HepG2 (cell line): Measurements from ENCODE around the gene FBXW8. TPM values are rescaled to one million over a fixed set of nuclear protein-coding genes. Genes with fewer than 3 reads are reported as not detected.

Experiments used
- ATAC-seq: fragments of 200-7000 bp; cut with Tn5 transposase; 3 replicates; pipeline ENCODE4 v1.9.1; 2020; ENCODE audit warnings: mild to moderate bottlenecking, moderate library complexity
- BruUV-seq: library from RNA; stranded (reverse); fragments of 400-500 nt; replicated peaks from 2 replicates; lab custom pipeline; 2021; lab: Mats Ljungman, UMichigan
- CTCF ChIA-PET: fragments of 300-600 bp; formaldehyde crosslinking; extraction: SDS; loops from one replicate; lab custom pipeline; 2021; ENCODE audit warnings: low total read pairs, inconsistent platforms, low intra/inter-chr PET ratio; lab: Yijun Ruan, JAX
- POLR2A ChIA-PET: fragments of 350-600 bp; sonication (Branson Sonifier 250); formaldehyde crosslinking; loops from one replicate; lab custom pipeline; 2020; ENCODE audit warnings: antibody characterized with exemption, inconsistent platforms; lab: Yijun Ruan, JAX
- DNase-seq: peaks from one replicate; pipeline ENCODE4 v3.0.0-alpha.2; 2015; ENCODE audit warnings: low spot score
- FAIRE-seq: peaks from 3 replicates; lab custom pipeline; 2011; peaks lifted over from hg19 to GRCh38; lab: Jason Lieb, UNC
- H2AFZ ChIP-seq: one replicate; pipeline ENCODE4 v1.6.1; 2011; ENCODE audit warnings: low read length, inconsistent platforms
- H3K27ac ChIP-seq: fragments of 300-600 bp; 3 replicates; pipeline ENCODE4 v1.8.0; 2011; ENCODE audit warnings: mixed run types, mild to moderate bottlenecking, mixed read lengths, low read length, inconsistent platforms; ENCODE audit not compliant: insufficient read depth; ENCODE audit errors: extremely low read length
- H3K27me3 ChIP-seq, 2 experiments: fragments of 200-600 bp in 1 of 2; 2 replicates in 1 of 2; 3 replicates in 1 of 2; pipeline versions ENCODE4 v1.6.0 to v1.8.0; 2011; ENCODE audit warnings: low read length in 2 of 2, mild to moderate bottlenecking in 2 of 2, moderate library complexity in 2 of 2, inconsistent platforms in 1 of 2; ENCODE audit not compliant: insufficient read depth in 2 of 2, control insufficient read depth in 1 of 2
- H3K36me3 ChIP-seq, 2 experiments: fragments of 200-600 bp in 1 of 2; replicated peaks in 1 of 2; 2 replicates in 1 of 2; 3 replicates in 1 of 2; pipeline versions ENCODE4 v1.5.1 to v1.8.0; 2011; ENCODE audit warnings: low read length in 2 of 2, inconsistent platforms in 1 of 2; ENCODE audit not compliant: insufficient read depth in 2 of 2, control insufficient read depth in 1 of 2
- H3K4me1 ChIP-seq: 2 replicates; pipeline ENCODE4 v1.5.1; 2012; ENCODE audit warnings: low read length, inconsistent platforms; ENCODE audit not compliant: insufficient read depth
- H3K4me2 ChIP-seq: 2 replicates; pipeline ENCODE4 v1.6.0; 2011; ENCODE audit warnings: low read depth, low read length, inconsistent platforms
- H3K4me3 ChIP-seq, 3 experiments: fragments of 200-600 bp in 1 of 3; sonication (generic), shearing (Covaris generic) in 1 of 3; replicated peaks in 1 of 3; 2 replicates each; pipeline ENCODE4 v1.5.1; 2011 to 2016; ENCODE audit warnings: low read length in 3 of 3, inconsistent platforms in 2 of 3, low read depth in 2 of 3, mild to moderate bottlenecking in 2 of 3, control low read depth in 1 of 3, mixed read lengths in 1 of 3; ENCODE audit not compliant: insufficient read depth in 1 of 3
- H3K79me2 ChIP-seq: one replicate; pipeline ENCODE4 v1.6.1; 2011; ENCODE audit warnings: low read length, inconsistent platforms; ENCODE audit not compliant: insufficient read depth
- H3K9ac ChIP-seq: 2 replicates; pipeline ENCODE4 v1.6.0; 2011; ENCODE audit warnings: mild to moderate bottlenecking, low read depth, low read length, inconsistent platforms; ENCODE audit not compliant: insufficient read depth
- H3K9me3 ChIP-seq: 2 replicates; pipeline ENCODE4 v1.5.1; 2012; ENCODE audit warnings: mild to moderate bottlenecking, low read length
- H4K20me1 ChIP-seq: 2 replicates; pipeline ENCODE4 v1.6.0; 2011; ENCODE audit warnings: inconsistent platforms, mild to moderate bottlenecking, low read length, moderate library complexity; ENCODE audit not compliant: insufficient read depth
- HNRNPLL ChIP-seq: fragments of 200-400 bp; formaldehyde crosslinking; IDR thresholded peaks from 2 replicates; pipeline ENCODE4 v1.6.1; 2017; ENCODE audit warnings: mild to moderate bottlenecking, low read depth, low read length; ENCODE audit not compliant: poor library complexity, severe bottlenecking
- MED1 ChIP-seq: sonication (generic); formaldehyde crosslinking; IDR thresholded peaks from 2 replicates; pipeline ENCODE4 v1.4.0; 2020; ENCODE audit warnings: missing genetic modification reagents
- YY1 ChIP-seq: IDR thresholded peaks from 2 replicates; pipeline ENCODE4 v1.6.1; 2011; ENCODE audit warnings: low read length, low read depth, moderate library complexity, mild to moderate bottlenecking; ENCODE audit not compliant: insufficient read depth, insufficient replicate concordance
- ZNF335 ChIP-seq: sonication (generic); formaldehyde crosslinking; IDR thresholded peaks from 2 replicates; pipeline ENCODE4 v1.4.0; 2020; ENCODE audit warnings: missing genetic modification reagents
- WGBS: methylation state at CpG from one replicate; pipeline ENCODE4 v1.1.6; 2017; ENCODE audit warnings: low lambda C conversion rate; 5-methylcytosine and 5-hydroxymethylcytosine counted together
- in situ Hi-C: cut with HindIII; loops from 2 replicates; pipeline ENCODE4 v1.10.0; 2017; ENCODE audit warnings: low pct_unique_long_range_greater_than_20kb; ENCODE audit not compliant: extremely low pct_ligation_motif_present
- intact Hi-C: fragments of 100-400 bp; cut with micrococcal nuclease; formaldehyde crosslinking; loops from one replicate; pipeline ENCODE4 v1.10.0; 2022; ENCODE audit not compliant: unreplicated experiment
- polyA plus RNA-seq, 8 experiments: library from polyadenylated mRNA; depleted of rRNA in 3 of 8; stranded (reverse) in 7 of 8; unstranded in 1 of 8; fragments of >200 nt; fragmentation: Illumina TruSeq in 4 of 8; extraction: Trizol in 4 of 8; gene quantifications; 2 replicates each; pipeline versions ENCODE4 v1.2.1 to v1.2.3, GENCODE V29; 2011 to 2016; ENCODE audit warnings: low read depth in 4 of 8, missing spikeins in 1 of 8, mixed read lengths in 1 of 8; ENCODE audit not compliant: insufficient read depth in 1 of 8
- total RNA-seq, 5 experiments: library from RNA; depleted of rRNA; stranded (reverse); fragments of >200 nt; fragmentation: Illumina TruSeq; extraction: Trizol; gene quantifications; 2 replicates each; pipeline ENCODE4 v1.2.3, GENCODE V29; 2016; ENCODE audit warnings: low read depth in 1 of 5

FBXW8 gene
- total and polyA plus RNA-seq, 2 of the 13 experiments (the other 11 are each of a cell fraction or from before 2014, with no cell fraction given): 5.1 to 5.9 TPM

GRCh38 chr12:116920939-116921338, 10.2 kb downstream of the FBXW8 start (continued):
- TF ChIP-seq YY1: no peak

GRCh38 chr12:116922194-116922897, 11.6 kb downstream of the FBXW8 start:
- ATAC-seq (no peak), FAIRE-seq (no peak), DNase-seq (no peak)
- ChIA-PET POLR2A (no interaction called here), CTCF (no interaction called here)
- Histone ChIP-seq H3K79me2 (no peaks in the 10 kb centered on the region), H3K4me2 (no peak overlapping the region), H3K27ac (no peak overlapping the region), H3K27me3 (no peaks in the 10 kb centered on the region), H3K9me3 (no peaks in the 10 kb centered on the region), H3K36me3 (no peaks in the 10 kb centered on the region; a peak in 2 of 5 replicates), H4K20me1 (peaks cover 2% of the 10 kb centered on the region; the same call in 1 of the 2 replicates), H3K9ac (no peak overlapping the region), H3K4me3 (no peak overlapping the region), H2AFZ (no peak overlapping the region), H3K4me1 (peaks cover 39% of the 10 kb centered on the region)
- 86% methylated on average over 2 of the region's 2 CpGs for WGBS
- in situ Hi-C loops: no loop called here
- no TSS peak for BruUV-seq
- intact Hi-C loops: no loop called here
- TF ChIP-seq MED1 (CRISPR knock-in tag) (no peak), ZNF335 (CRISPR knock-in tag) (no peak), HNRNPLL (no peak)
